Endothelial cell of umbilical vein (primary cell): ENCODE results near the gene AKT1. TPM values are rescaled to one million over a fixed set of nuclear protein-coding genes. Genes with fewer than 3 reads are reported as not detected.

Source experiments
- BruUV-seq: library from RNA; stranded (reverse); fragments of 400-500 nt; replicated peaks from 2 replicates; lab custom pipeline; 2021; lab: Mats Ljungman, UMichigan
- CTCF ChIA-PET: fragments of 300-600, 350-600 bp; sonication (Branson Sonifier 250); formaldehyde crosslinking; loops from one replicate; lab custom pipeline; 2021; ENCODE audit warnings: antibody characterized with exemption, inconsistent platforms; lab: Charles Lee
- POLR2A ChIA-PET: fragments of 300-600, 350-600 bp; sonication (Branson Sonifier 250); formaldehyde crosslinking; loops from one replicate; lab custom pipeline; 2021; ENCODE audit warnings: antibody characterized with exemption, inconsistent platforms; lab: Charles Lee
- DNase-seq: peaks from one replicate; pipeline ENCODE4 v3.0.0-alpha.2; 2011; ENCODE audit warnings: low read depth, low spot score
- FAIRE-seq: peaks from 2 replicates; lab custom pipeline; 2011; peaks lifted over from hg19 to GRCh38; lab: Jason Lieb, UNC
- H2AFZ ChIP-seq: 2 replicates; pipeline ENCODE4 v1.6.0; 2012; ENCODE audit warnings: low read depth, low read length, control low read depth, inconsistent platforms
- H3K27ac ChIP-seq: 2 replicates; pipeline ENCODE4 v1.5.1; 2011; ENCODE audit warnings: low read depth, mild to moderate bottlenecking, control low read depth, low read length, moderate library complexity; ENCODE audit not compliant: insufficient read depth
- H3K27me3 ChIP-seq, 2 experiments: 2 replicates each; pipeline versions ENCODE4 v1.6.0 to v1.6.1; 2011; ENCODE audit warnings: low read length in 2 of 2, mixed read lengths in 1 of 2; ENCODE audit not compliant: control insufficient read depth in 2 of 2, insufficient read depth in 2 of 2
- H3K36me3 ChIP-seq, 2 experiments: 2 replicates in 1 of 2; 3 replicates in 1 of 2; pipeline ENCODE4 v1.5.1; 2011; ENCODE audit warnings: low read length in 2 of 2, mild to moderate bottlenecking in 1 of 2, moderate library complexity in 1 of 2; ENCODE audit not compliant: control insufficient read depth in 2 of 2, insufficient read depth in 2 of 2; ENCODE audit errors: extremely low read depth in 1 of 2
- H3K4me1 ChIP-seq: 3 replicates; pipeline ENCODE4 v1.5.1; 2011; ENCODE audit warnings: mild to moderate bottlenecking, low read length; ENCODE audit not compliant: control insufficient read depth, insufficient read depth; ENCODE audit errors: extremely low read depth
- H3K4me2 ChIP-seq: 2 replicates; pipeline ENCODE4 v1.6.1; 2011; ENCODE audit warnings: low read length, control low read depth, mixed read lengths; ENCODE audit not compliant: insufficient read depth
- H3K4me3 ChIP-seq, 3 experiments: fragments of 200-600 bp in 1 of 3; sonication (generic), shearing (Covaris generic) in 1 of 3; replicated peaks in 1 of 3; 2 replicates each; pipeline ENCODE4 v1.5.1; 2011 to 2016; ENCODE audit warnings: control low read depth in 3 of 3, low read length in 3 of 3, mild to moderate bottlenecking in 2 of 3, inconsistent platforms in 1 of 3, low read depth in 1 of 3, moderate library complexity in 1 of 3; ENCODE audit not compliant: insufficient read depth in 1 of 3
- H3K79me2 ChIP-seq: 2 replicates; pipeline ENCODE4 v1.6.0; 2012; ENCODE audit warnings: low read length, inconsistent platforms; ENCODE audit not compliant: control insufficient read depth, insufficient read depth
- H3K9ac ChIP-seq: replicated peaks from 2 replicates; pipeline ENCODE3; 2011; ENCODE audit warnings: low read length, control low read depth; ENCODE audit not compliant: insufficient read depth; ENCODE audit errors: extremely low read depth
- H3K9me1 ChIP-seq: replicated peaks from 3 replicates; pipeline ENCODE4 v1.6.0; 2011; ENCODE audit warnings: mild to moderate bottlenecking, low read length; ENCODE audit not compliant: control insufficient read depth, insufficient read depth; ENCODE audit errors: extremely low read depth
- H3K9me3 ChIP-seq: replicated peaks from 2 replicates; pipeline ENCODE4 v1.5.1; 2012; ENCODE audit warnings: low read length, inconsistent platforms; ENCODE audit not compliant: control insufficient read depth, insufficient read depth
- H4K20me1 ChIP-seq: replicated peaks from 2 replicates; pipeline ENCODE3; 2011; ENCODE audit warnings: mild to moderate bottlenecking, low read length; ENCODE audit not compliant: control insufficient read depth, insufficient read depth; ENCODE audit errors: extremely low read depth
- CTCF ChIP-seq, 2 donors: IDR thresholded peaks; 1 replicate in 1 of 2; 2 replicates in 1 of 2; pipeline ENCODE4 v1.5.1; 2011; ENCODE audit warnings: low read length in 2 of 2, mild to moderate bottlenecking in 2 of 2, moderate library complexity in 2 of 2, control low read depth in 1 of 2, inconsistent platforms in 1 of 2, low read depth in 1 of 2; ENCODE audit not compliant: insufficient read depth in 1 of 2; ENCODE audit errors: extremely low read depth in 1 of 2
- EZH2 ChIP-seq: IDR thresholded peaks from 2 replicates; pipeline ENCODE4 v1.6.1; 2012; ENCODE audit warnings: borderline replicate concordance, low read depth, mild to moderate bottlenecking, moderate library complexity, low read length, inconsistent platforms; ENCODE audit not compliant: severe bottlenecking
- FOS ChIP-seq: IDR thresholded peaks from 2 replicates; pipeline ENCODE4 v1.6.1; 2011; ENCODE audit warnings: mild to moderate bottlenecking, low read length, moderate library complexity, borderline replicate concordance; ENCODE audit not compliant: insufficient read depth
- GATA2 ChIP-seq: IDR thresholded peaks from 2 replicates; pipeline ENCODE4 v1.7.0; 2011; ENCODE audit warnings: low read depth, mild to moderate bottlenecking, moderate library complexity, mixed read lengths, low read length; ENCODE audit not compliant: insufficient read length, insufficient read depth
- JUN ChIP-seq: IDR thresholded peaks from 2 replicates; pipeline ENCODE4 v1.6.1; 2011; ENCODE audit warnings: borderline replicate concordance, low read depth; ENCODE audit not compliant: insufficient read length, insufficient read depth
- MYC ChIP-seq: IDR thresholded peaks from one replicate; pipeline ENCODE4 v1.6.1; 2011; ENCODE audit warnings: mild to moderate bottlenecking, low read depth, low read length
- POLR2A ChIP-seq: IDR thresholded peaks from 2 replicates; pipeline ENCODE4 v1.6.1; 2012; ENCODE audit warnings: low read depth, mild to moderate bottlenecking, control low read depth, low read length
- POLR2AphosphoS5 ChIP-seq: IDR thresholded peaks from 2 replicates; pipeline ENCODE4 v1.6.1; 2012; ENCODE audit warnings: low read depth, mild to moderate bottlenecking, control low read depth, low read length, moderate library complexity; ENCODE audit not compliant: insufficient read depth
- dilution Hi-C: fragments of 300-500 bp; cut with MboI; formaldehyde crosslinking; loops from one replicate; pipeline ENCODE4 v1.15.0; 2019; ENCODE audit warnings: low sequenced_read_pairs; ENCODE audit not compliant: extremely low pct_ligation_motif_present
- intact Hi-C: fragments of 100-400 bp; cut with micrococcal nuclease; formaldehyde crosslinking; loops from one replicate; pipeline ENCODE4 v1.10.0; 2022
- polyA plus RNA-seq, 4 experiments: library from polyadenylated mRNA; depleted of rRNA in 3 of 4; stranded (reverse) in 3 of 4; unstranded in 1 of 4; fragments of >200 nt; gene quantifications; 2 replicates each; pipeline versions ENCODE4 v1.2.1 to v1.2.3, GENCODE V29; 2011 to 2012; ENCODE audit warnings: missing spikeins in 1 of 4
- total RNA-seq: library from RNA; stranded (reverse); gene quantifications from 2 replicates; pipeline ENCODE4 v1.2.3, GENCODE V29; 2021
- TF ChIP-seq, protein P1 (sequence below): IDR thresholded peaks from 2 replicates; pipeline ENCODE4 v1.6.1; 2011; ENCODE audit not compliant: insufficient read depth, insufficient read length

Gene AKT1
- total and polyA plus RNA-seq, 2 donors (not counting 3 experiments of a cell fraction or from before 2014, with no cell fraction given) = 177 to 191 TPM

DNA sequence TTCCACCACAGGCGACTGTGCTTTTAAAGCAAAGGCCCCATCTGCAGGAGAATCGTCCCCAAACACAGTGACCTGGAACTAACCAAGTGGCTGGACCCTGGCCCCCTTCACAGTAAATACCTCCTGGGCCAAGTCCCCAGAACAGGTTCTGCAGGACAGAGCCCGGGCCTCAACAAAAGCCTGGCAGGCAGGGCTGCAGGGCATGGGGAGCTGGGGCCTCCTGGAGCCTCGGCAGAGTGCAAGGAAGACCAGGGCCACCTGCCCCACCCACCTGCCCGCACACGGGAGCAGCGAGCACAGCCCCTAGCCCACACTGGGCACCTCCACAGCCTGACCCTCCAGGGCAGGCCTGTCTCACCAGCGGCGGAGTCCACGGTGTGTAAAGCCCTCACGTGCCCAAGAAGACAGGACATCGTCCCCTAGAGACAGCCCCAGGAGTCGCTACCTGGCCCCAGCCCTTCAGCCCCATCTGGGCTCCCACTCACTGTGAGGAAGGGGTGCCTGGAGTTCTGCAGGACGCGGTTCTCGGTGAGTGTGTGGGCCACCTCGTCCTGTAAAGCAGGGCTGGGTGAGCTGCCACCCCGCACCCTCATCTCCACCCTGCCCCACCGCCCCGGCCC lies 21.0 kb downstream of the AKT1 start:
- POLR2A ChIA-PET = no interaction called here
- Histone ChIP-seq H3K9me1 (no peaks in the 10 kb centered on the region), H3K79me2 (no peaks in the 10 kb centered on the region), H2AFZ (no peak overlapping the region), H3K27me3 (no peaks in the 10 kb centered on the region), H3K36me3 (peaks cover 5 to 35% of the 10 kb centered on the region in 2 experiments), H3K9me3 (no peaks in the 10 kb centered on the region), H3K27ac (no peak overlapping the region), H3K9ac (no peak overlapping the region), H3K4me3 (no peak overlapping the region), H3K4me2 (no peak overlapping the region), H3K4me1 (peaks cover 9% of the 10 kb centered on the region), H4K20me1 (no peaks in the 10 kb centered on the region)
- intact Hi-C loops (no loop called here), dilution Hi-C loops (no loop called here)
- no peak for DNase-seq
- BruUV-seq = no TSS peak
- CTCF ChIA-PET = interaction anchor here (1.6 kb wide), 1 partner anchor 52 kb away, joined by 7 read pairs; no protein-coding TSS in a partner anchor
- FAIRE-seq = no peak
- TF ChIP-seq MYC (no peak), POLR2AphosphoS5 (no peak), FOS (no peak), EZH2 (no peak), JUN (no peak), POLR2A (no peak), CTCF (IDR thresholded peaks at IDR 0.05; ENCODE audit: extremely low read depth in 1 of 2, insufficient read depth in 1 of 2, low read depth in 1 of 2, low read length in 2 of 2) (no peak), GATA2 (no peak)
- TF ChIP-seq, protein P1, sequence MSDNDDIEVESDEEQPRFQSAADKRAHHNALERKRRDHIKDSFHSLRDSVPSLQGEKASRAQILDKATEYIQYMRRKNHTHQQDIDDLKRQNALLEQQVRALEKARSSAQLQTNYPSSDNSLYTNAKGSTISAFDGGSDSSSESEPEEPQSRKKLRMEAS = no peak
